HG03135 (cell line): ENCODE data around the gene ANKRD7.

Experiments used
- ATAC-seq: cut with Tn5 transposase; IDR thresholded peaks from one replicate; pipeline ENCODE4 v1.9.1; 2021; ENCODE audit warnings: mild to moderate bottlenecking, moderate library complexity; ENCODE audit not compliant: unreplicated experiment

ANKRD7 gene

GRCh38 chr7:118224521-118224920, at the start of gene ANKRD7:
TSS of gene ANKRD7 (plus strand) at chr7:118224704. CDS start at chr7:118224831, 127 bp downstream.
- no peak for ATAC-seq

- no peak for ATAC-seq
Observed at GRCh38 chr7:118175740-118176139, 48.8 kb upstream of the ANKRD7 start.

- ATAC-seq, result no peak
Observed at GRCh38 chr7:118179191-118179590, 45.3 kb upstream of the ANKRD7 start.

GRCh38 chr7:118182593-118183427, 41.7 kb upstream of the ANKRD7 start:
- ATAC-seq, result no peak

GRCh38 chr7:118183428-118183785, 41.1 kb upstream of the ANKRD7 start:
- ATAC-seq, result peak; percentile 3

GRCh38 chr7:118183786-118184564, 40.5 kb upstream of the ANKRD7 start, which contains the start of gene LSM8:
TSS of gene LSM8 (plus strand) at chr7:118184164. CDS start at chr7:118184224, 60 bp downstream.
- peak; percentile 98 for ATAC-seq

GRCh38 chr7:118184565-118184940, 40.0 kb upstream of the ANKRD7 start:
- no peak for ATAC-seq

- ATAC-seq, result no peak
Observed at GRCh38 chr7:118185163-118185860, 39.2 kb upstream of the ANKRD7 start.

- no peak for ATAC-seq
Observed at GRCh38 chr7:118186501-118186900, 38.0 kb upstream of the ANKRD7 start.

- no peak for ATAC-seq
Observed at GRCh38 chr7:118194571-118194970, 29.9 kb upstream of the ANKRD7 start.

GRCh38 chr7:118195837-118196474, 28.5 kb upstream of the ANKRD7 start:
- peak; percentile 69 for ATAC-seq

GRCh38 chr7:118202061-118202460, 22.4 kb upstream of the ANKRD7 start:
- ATAC-seq, result no peak

- ATAC-seq, result peak; percentile 92
Observed at GRCh38 chr7:118214051-118214832, 10.3 kb upstream of the ANKRD7 start.

GRCh38 chr7:118214833-118215182, 9.7 kb upstream of the ANKRD7 start:
- ATAC-seq, result peak; percentile 25

GRCh38 chr7:118217210-118217619, 7.3 kb upstream of the ANKRD7 start:
- no peak for ATAC-seq

- no peak for ATAC-seq
Observed at GRCh38 chr7:118218413-118219156, 5.9 kb upstream of the ANKRD7 start.

- ATAC-seq, result no peak
Observed at GRCh38 chr7:118219157-118219512, 5.4 kb upstream of the ANKRD7 start.

GRCh38 chr7:118220583-118220982, 3.9 kb upstream of the ANKRD7 start:
- ATAC-seq, result no peak

- ATAC-seq, result no peak
Observed at GRCh38 chr7:118222591-118222990, 1.9 kb upstream of the ANKRD7 start.

GRCh38 chr7:118232837-118233236, 8.3 kb downstream of the ANKRD7 start:
- ATAC-seq, result no peak
